ENCODE measurements around the gene CRAMP1. TPM values are rescaled to one million over a fixed set of nuclear protein-coding genes. Genes with fewer than 3 reads are reported as not detected.

Gene CRAMP1
- total and polyA plus RNA-seq, 12 donors, result 4.3 to 19.0 (median 9.9) TPM

GRCh38 chr16:1613211-1613622 lies 1.1 kb downstream of the CRAMP1 start:
- peak overlapping the region in 4 of 5 donors; percentile 53 to 95 (median 91) for H3K27ac ChIP-seq
- no peaks in the 10 kb centered on the region for H3K27me3 ChIP-seq
- peak in 2 of 7 donors; percentile 30 to 33 for DNase-seq
- no peak for TF ChIP-seq CTCF (IDR thresholded peaks at IDR 0.05)
- peak overlapping the region in 2 of 4 donors; percentile 68 to 94 for H3K4me3 ChIP-seq
- 0 to 3% (median 2%) methylated on average over 10 to 20 of the region's 20 CpGs for WGBS, 4 donors
- intact Hi-C loops (cut with DNase I), result loop anchor here in 1 of 2 donors (10.0 kb wide), 1 partner anchor 102 kb away; no protein-coding TSS in a partner anchor
- H3K4me1 ChIP-seq (replicated peaks in 1 of 2), result peaks cover 21 to 44% of the 10 kb centered on the region in 2 donors
- H3K9me3 ChIP-seq (replicated peaks in 1 of 3), result no peaks in the 10 kb centered on the region
- peaks cover 0 to 13% of the 10 kb centered on the region in 2 donors for H3K36me3 ChIP-seq (replicated peaks in 1 of 2)

- WGBS, 4 donors, result 1 to 2% (median 1%) methylated on average over 6 to 71 of the region's 72 CpGs
- Histone ChIP-seq H3K27me3 (no peaks in the 10 kb centered on the region), H3K36me3 (replicated peaks in 1 of 2) (peaks cover 0 to 20% of the 10 kb centered on the region in 2 donors), H3K27ac (peak overlapping the region in 4 of 5 donors; percentile 53 to 95 (median 90)), H3K4me1 (replicated peaks in 1 of 2) (peaks cover 21 to 44% of the 10 kb centered on the region in 2 donors), H3K4me3 (peak overlapping the region in 2 of 4 donors; percentile 18 to 94), H3K9me3 (replicated peaks in 1 of 3) (no peaks in the 10 kb centered on the region)
- TF ChIP-seq POLR2A (IDR thresholded peaks at IDR 0.05), result no peak
- TF ChIP-seq CTCF (IDR thresholded peaks at IDR 0.05), result no peak
- intact Hi-C loops (cut with DNase I), result loop anchor here in 1 of 2 donors (10.0 kb wide), 1 partner anchor 101 kb away; no protein-coding TSS in a partner anchor
- peak in 5 of 7 donors; percentile 26 to 42 (median 39) for DNase-seq
Measured at GRCh38 chr16:1613728-1614455, 1.7 kb downstream of the CRAMP1 start.

- peaks cover 0 to 27% of the 10 kb centered on the region in 2 donors for H3K36me3 ChIP-seq (replicated peaks in 1 of 2)
- WGBS, 4 donors, result 1 to 3% (median 2%) methylated on average over 24 to 68 of the region's 80 CpGs
- no peak for TF ChIP-seq CTCF (IDR thresholded peaks at IDR 0.05)
- peak in 1 of 2 donors; percentile 28 for TF ChIP-seq POLR2A (IDR thresholded peaks at IDR 0.05)
- H3K9me3 ChIP-seq (replicated peaks in 1 of 3), result no peaks in the 10 kb centered on the region
- H3K27me3 ChIP-seq, result no peaks in the 10 kb centered on the region
- H3K27ac ChIP-seq, result peak overlapping the region in 3 of 5 donors; percentile 46 to 89 (median 59)
- H3K4me1 ChIP-seq (replicated peaks in 1 of 2), result peaks cover 21 to 38% of the 10 kb centered on the region in 2 donors
- H3K4me3 ChIP-seq, result peak overlapping the region in 2 of 4 donors; percentile 26 to 94
- peak; percentile 32 to 63 (median 44) for DNase-seq
- intact Hi-C loops (cut with DNase I), result loop anchor here in 1 of 2 donors (10.0 kb wide), 1 partner anchor 100 kb away; no protein-coding TSS in a partner anchor
Measured at GRCh38 chr16:1614456-1615102, 2.4 kb downstream of the CRAMP1 start.

- no peaks in the 10 kb centered on the region for H3K9me3 ChIP-seq (replicated peaks in 1 of 3)
- DNase-seq, result no peak
- H3K27ac ChIP-seq, result no peak overlapping the region
- 75 to 86% (median 78%) methylated on average over 9 of the region's 9 CpGs for WGBS, 4 donors
- peaks cover 21 to 32% of the 10 kb centered on the region in 2 donors for H3K4me1 ChIP-seq (replicated peaks in 1 of 2)
- intact Hi-C loops (cut with DNase I), result loop anchor here in 1 of 2 donors (10.0 kb wide), 1 partner anchor 99 kb away; no protein-coding TSS in a partner anchor
- peaks cover 0 to 37% of the 10 kb centered on the region in 2 donors for H3K36me3 ChIP-seq (replicated peaks in 1 of 2)
- no peaks in the 10 kb centered on the region for H3K27me3 ChIP-seq
- TF ChIP-seq POLR2A (IDR thresholded peaks at IDR 0.05) (no peak), CTCF (IDR thresholded peaks at IDR 0.05) (no peak)
- peak overlapping the region in 1 of 4 donors; percentile 94 for H3K4me3 ChIP-seq
Measured at GRCh38 chr16:1615761-1616160, 3.6 kb downstream of the CRAMP1 start.

All from adrenal gland (tissue), 12 donors.